HG02938 (cell line): ENCODE data around the gene RBM39.
"Not testable (repeated sequence)": the region's sequence is repeated elsewhere in the genome, so short reads cannot be mapped to it uniquely, and the experiment has no call there.

Experiments
- ATAC-seq: cut with Tn5 transposase; IDR thresholded peaks from one replicate; pipeline ENCODE4 v1.9.1; 2021; ENCODE audit warnings: mild to moderate bottlenecking, moderate library complexity; ENCODE audit not compliant: unreplicated experiment

Gene RBM39

DNA sequence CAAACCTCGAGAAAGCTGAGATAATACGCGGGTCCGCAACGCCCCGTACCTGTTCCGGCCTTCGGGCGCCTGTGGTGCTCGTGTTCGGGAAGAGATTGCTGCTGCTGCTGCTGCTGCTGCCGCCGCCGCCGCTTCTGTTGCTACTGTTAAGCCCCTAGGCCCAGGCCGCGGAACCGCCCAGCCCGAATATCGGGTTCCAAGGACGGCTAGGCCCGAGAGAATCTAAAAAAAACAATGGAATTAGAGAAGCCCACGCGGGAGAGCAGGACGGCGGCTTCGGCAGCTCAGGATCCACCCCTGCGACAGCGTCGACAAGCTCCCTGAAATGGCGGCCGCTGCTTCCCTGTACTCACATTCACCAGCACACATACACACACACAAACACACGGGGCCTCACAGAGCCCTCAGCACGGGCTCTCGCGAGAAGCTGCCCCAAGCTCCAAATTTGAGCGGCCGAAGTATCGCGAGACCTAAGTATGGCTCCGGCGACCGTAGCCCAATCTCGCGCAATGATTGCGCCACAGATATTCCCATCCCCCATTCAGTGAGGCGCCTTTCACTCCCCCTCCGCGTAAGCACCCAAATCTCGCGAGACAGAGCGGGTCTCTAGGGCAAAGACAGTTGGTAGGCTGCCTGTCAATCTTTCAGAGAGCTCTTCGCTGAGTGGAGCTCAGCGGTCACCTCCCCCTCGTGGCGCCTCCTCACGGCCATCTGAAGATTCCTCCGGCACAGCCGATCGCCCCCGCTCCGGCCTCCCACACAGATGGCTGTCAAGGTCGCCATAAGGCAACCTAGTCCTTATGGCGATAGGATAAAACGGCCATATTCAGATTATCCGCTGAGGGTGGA, at the start of gene RBM39:
RBM39 (minus strand) TSS at position 369 of the 849 bp plus-strand sequence. CDS start 1,386 bp downstream, outside the sequence.
- ATAC-seq, result peak; percentile 84

DNA sequence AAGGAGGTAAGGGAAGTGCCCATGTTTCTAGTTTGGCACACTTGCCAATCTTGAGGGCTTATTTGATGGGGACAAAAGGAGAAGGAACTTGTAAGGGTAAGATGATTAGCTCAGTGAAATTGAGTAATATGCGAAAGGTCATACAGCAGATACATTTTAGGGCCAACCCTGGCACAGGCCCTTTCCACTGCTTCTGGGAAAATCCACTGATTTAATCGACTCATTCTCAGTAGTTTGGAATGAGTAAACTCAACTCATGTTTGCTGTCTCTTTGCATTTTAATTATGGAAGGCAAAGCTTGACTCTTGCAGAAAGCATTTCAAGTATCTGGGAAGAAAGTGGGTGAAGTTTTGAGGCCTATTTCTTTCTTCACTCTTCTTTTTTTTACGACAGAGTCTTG, 49.8 kb upstream of the RBM39 start:
- no peak for ATAC-seq

DNA sequence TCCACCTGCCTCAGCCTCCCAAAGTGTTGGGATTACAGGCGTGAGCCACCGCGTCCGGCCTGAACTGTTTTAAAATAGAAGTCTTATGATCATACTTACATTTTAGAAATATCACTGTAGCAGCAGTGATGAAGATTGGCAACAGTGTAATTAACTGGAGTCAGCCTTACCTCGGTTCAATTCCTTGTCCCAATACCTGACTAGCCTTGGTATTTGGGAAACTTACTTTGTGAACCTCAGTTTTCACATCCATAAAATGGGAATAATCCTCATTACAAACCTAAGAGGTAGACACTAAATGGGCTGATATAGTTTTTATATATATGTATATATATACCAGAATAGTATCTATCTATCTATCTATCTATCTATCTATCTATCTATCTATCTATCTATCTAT, 49.0 kb upstream of the RBM39 start:
- ATAC-seq, result no peak

DNA sequence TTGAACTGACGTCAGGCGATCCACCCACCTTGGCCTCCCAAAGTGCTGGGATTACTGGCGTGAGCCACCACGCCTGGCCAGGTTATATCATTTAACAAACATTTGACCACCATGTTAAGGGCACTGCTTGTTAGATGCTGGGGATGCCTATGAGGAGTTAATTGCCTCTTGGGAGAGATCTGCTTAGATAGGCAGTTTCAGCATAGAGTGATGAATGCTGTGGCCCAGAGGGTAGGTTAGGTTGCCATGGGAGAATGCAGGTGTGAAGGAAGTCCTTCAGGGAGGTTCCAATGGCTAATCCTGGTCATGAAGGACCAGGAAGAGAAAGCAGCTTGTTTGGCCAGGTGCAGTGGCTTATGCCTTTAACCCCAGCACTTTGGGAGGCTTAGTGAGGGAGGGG, 46.7 kb upstream of the RBM39 start:
- ATAC-seq, result no peak

DNA sequence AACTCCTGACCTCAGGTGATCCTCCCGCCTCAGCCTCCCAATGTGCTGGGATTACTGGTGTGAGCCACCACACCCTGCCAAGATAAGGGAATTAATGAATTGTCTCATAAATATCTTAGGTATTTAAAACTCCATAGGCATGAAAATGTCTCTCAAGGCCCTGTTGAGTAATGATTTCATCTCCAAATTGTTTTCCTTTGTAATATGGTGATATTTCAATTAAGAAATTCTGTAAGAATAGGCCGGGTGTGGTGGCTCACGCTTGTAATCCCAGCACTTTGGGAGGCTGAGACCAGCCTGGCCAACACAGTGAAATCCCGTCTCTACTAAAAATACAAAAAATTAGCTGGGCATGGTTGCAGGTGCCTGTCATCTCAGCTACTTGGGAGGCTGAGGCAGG, 43.5 kb upstream of the RBM39 start:
- not testable (repeated sequence) for ATAC-seq

DNA sequence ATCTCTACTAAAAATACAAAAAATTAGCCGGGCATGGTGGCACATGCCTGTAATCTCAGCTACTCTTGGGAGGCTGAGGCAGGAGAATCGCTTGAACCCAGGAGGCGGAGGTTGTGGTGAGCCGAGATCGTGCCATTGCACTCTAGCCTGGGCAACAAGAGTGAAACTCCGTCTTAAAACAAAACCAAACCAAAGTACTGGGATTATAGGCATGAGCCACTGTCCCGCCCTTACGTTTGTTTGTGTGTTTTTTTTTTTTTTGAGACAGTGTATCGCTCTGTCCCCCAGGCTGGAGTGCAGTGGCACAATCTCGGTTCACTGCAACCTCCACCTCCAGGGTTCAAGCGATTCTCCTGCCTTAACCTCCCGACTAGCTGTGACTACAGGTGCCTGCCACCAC, 41.8 kb upstream of the RBM39 start:
- ATAC-seq, result not testable (repeated sequence)

DNA sequence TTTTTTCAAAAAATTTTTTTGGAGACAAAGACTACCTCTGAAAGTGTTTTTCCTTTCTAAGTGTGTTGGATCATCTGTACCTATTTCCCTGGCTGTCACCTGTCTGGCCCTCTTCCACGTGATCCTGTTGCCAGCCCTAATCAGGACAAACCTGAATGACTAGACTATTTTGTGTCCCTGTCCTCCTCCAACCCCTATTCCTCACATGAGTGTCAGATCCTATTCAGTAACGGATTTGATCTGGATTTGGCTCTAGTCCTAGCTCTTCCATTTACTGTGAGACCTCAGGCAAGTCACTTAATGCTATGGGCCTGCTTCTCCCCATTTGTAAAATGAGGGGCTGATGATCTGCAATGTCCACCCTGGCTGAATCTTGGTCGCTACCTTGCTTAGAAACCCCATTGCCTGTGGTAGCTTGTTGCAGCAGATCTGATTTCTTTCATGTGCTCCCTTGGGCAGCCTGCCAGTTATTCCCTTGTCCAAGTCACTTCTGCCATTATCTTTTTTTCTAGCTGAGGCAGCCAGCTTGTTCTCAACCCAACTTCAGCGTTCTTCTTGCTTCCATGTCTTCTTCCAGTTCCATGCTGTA, 34.5 kb upstream of the RBM39 start:
- ATAC-seq, result no peak

DNA sequence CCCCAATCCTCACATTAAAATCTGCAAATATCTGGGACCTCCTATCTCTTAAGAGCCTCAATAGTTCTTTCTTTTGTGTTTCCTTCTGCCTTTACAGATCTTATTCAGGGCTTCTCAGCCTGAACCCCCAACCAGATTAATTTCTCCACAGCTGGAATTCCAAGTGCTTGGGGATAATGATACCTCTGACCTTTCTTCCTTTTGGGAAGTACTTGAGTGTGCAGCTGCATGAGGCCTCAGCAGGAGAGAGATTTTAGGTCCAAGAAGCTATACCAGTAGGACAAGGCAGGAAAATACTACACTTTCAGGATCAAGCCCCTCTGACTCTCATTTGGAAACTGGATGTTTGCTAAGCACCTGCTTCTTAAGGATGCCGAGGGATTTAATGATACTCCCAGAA, 32.3 kb upstream of the RBM39 start:
- no peak for ATAC-seq

DNA sequence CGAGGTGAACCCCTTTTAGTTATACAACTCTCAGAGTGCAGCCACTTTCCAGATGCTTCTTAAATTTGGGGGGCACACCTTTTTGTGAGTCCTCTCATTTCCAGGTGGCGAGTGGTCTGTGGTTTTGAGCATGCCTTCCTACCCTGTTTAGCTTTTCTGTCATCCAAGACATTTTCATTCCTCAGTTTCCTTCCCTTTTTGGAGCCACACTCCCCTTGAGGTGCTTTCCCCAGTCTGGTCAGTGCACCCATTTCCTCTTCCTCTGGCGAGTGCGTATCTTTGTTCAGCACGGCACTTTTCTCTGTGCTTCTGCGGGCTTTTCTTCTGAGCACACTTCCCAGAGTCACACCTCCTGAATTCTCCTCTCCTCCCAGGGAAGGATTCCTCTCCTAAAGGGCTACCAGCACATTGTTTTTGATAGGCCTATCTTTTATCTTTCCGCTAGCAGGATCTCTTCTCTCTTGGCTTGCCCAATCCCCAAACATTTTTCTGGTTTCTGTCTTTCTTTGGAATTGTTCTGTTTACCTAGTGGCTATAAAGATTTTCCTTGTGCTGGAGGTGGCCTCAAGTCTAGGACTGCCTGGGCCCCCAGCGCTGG, 31.2 kb upstream of the RBM39 start:
- no peak for ATAC-seq

DNA sequence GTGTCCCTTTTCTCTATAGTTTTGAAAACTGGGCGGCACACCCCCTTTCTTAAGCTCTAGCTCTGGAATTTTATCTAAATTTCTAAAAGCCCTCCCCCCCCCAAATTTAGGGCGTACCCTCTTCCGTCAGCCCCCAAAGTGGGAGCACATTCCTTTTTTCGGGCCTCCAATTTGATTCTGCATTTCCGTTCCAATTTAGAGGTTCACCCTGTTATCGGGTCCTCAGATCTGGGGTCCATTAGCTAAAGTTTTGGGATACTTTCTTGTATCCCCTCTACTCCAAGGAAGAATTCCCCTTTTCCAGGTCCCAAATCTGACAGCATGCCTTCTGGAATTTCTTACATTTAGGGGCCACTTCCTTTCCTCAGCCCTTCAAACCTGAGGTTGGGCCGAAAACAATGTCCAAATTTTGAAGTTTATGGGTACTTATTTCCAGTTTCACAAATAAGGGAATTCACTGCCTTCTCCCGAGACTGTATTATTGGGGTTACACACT, 30.6 kb upstream of the RBM39 start:
- ATAC-seq, result no peak

DNA sequence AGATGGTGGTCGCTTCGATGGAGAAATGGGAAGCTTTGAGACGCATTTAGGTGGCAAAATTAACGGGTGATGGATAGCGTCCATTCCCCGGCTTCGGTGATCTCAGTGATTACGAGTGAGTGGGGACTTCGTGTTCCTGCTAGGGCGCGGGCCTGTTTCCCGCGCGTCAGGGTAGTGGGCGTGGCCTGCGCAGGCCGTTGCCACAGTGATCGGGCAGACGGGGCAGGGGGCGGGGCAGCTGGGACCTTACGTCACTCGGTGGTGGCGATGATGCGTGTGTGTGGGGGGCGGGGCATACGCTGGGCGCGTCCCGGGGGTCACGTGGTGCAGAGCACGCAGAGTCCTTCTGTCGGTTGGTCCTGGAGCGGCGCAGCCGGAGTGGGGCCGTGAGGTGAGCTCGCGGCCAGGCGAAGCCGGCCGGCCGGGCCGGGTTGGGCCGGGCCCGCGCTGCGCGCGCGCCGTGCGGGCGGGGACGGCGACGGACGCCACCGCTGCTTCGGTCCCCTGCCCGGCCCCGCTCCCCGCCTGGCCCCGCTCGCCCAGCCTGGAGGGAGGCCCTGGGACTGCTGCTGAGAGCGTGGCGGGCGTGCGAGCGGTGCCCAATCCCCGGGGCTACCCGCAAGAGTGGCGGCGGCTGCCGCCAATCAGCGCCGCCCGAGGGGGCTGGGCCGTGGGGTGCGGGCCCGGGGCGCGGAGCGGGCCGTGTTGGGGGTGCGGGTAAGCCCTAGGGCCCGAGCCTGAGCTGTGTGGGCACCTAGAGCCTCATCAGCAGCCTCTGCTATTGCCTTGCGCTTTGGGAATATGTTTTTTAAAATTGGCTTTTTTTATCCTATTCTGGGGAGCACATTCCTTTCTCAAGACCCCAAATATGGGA, 29.9 kb upstream of the RBM39 start, which contains the start of gene PHF20:
PHF20 (plus strand) TSS at position 327 of the 874 bp plus-strand sequence. CDS start 29,508 bp downstream, outside the sequence.
- ATAC-seq, result peak; percentile 70

DNA sequence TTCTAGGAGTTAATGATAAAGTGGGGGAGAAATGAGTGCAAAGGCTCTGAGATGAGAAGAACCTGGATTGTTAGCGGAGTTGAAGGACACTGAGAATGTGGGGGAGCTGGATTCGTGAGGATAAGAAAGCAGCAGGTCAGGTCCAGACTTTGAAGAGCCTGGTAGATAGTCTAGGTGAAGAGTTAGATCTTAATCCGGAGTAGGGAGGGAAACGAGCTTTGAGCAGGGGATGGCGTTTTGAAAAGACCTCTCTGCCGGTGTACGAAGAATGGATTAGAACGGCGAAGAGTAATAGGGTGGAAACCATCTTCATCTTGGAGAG, 29.3 kb upstream of the RBM39 start:
- ATAC-seq, result no peak

DNA sequence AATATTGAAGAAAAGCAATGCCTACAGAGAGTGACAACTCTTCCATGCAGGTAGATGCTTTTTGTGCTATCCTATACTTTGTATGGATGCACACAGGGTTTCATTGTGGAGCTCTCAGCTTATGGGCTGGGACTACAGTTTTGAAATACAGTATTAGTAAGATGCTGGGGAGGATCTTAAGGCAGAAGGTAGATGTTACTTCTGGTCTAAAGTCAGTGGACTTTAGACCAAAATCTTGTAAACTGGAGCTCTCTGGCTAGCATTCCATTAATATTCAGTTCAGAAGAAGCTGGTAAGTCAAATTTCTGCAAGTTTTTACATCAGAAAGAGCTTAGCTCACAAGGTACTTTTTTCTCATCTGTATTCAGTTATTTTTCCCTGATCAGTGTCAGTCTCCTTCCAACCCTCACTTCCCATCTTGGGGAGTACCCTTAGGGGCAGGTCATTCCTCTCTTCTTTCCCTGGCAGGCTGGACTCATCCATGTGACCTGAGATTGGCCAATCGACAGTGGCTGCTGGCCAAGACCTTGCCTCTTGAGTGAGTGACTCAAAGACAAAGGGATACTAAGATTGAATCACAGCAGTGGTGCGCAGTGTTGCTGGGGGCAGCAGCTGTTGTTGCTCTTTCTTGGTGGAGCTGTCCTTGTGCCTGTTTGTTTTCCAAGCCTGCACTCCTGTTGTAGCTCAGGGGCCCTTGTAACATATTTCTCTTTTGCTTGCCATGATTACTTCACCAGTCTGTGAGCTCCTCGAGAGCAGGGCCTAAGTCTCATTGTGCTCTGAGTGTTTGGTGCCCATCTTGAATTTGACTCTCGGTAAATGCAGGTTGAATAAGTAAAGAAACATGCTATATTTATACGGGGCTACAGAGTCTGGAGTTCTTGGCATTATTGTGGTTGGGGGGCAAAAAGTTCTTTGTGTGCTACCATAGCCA, 26.9 kb upstream of the RBM39 start:
- ATAC-seq, result no peak

DNA sequence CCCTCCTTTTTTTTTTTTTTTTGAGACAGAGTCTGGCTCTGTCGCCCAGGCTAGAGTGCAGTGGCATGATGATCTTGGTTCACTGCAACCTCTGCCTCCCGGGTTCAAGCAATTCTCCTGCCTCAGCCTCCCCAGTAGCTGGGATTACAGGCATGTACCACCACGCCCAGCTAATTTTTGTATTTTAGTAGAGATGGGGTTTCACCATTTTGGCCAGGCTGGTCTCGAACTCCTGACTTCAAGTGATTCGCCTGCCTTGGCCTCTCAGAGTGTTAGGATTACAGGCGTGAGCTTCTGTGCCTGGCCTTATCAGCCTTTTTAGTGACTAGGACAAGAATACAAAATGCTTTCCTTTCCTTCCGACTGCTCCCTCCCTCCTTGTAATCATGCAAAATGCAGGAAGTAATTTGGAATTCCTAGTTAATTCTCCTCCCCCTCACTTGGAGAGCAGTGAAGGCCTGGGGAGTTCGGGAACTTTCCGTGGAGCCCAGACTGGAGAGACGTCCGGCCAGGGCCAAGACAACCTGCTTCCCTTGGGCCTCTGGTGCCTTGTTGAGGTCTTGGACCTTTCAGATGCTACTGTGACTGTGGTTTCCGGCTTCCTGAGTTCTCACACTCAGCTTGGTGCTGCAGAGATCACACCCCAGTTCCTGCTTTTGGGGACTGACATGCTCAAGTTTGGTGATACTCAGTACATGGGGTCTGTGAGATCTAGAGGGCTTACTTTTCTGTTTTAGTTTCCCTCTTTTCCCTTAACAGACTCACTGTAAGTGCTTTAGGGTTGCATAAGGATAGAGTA, 25.8 kb upstream of the RBM39 start:
- no peak for ATAC-seq

DNA sequence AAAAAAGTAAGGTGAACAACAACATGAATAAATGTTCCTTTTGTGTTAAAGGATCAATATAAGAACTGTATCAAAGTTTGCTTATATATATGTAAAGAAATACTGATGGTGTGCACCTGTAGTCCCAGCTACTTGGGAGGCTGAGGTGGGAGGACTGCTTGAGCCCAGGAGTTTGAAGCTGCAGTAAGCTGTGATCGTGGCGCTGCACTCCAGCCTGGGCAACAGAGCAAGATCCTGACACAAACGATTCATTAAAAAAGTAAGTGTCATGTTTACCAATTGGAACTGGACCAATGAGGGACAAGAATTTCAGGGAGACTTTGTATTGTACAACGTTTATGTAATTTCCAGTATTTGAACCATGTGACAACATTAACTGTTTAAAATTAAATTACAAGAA, 24.8 kb upstream of the RBM39 start:
- no peak for ATAC-seq

DNA sequence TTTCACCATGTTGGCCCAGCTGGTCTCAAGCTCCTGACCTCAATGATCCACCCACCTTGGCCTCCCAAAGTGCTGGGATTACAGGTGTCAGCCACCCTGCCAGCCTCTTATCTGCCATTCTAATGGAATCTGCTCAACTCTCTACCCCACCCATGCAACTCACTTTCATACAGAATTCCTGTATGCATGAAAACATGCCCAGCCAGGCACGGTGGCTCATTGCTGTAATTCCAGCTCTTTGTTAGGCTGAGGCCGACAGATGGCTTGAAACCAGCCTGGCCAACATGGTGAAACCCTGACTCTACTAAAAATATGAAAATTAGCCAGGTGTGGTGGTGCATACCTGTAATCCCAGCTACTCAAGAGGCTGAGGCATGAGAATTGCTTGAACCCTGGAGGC, 22.9 kb upstream of the RBM39 start:
- not testable (repeated sequence) for ATAC-seq

DNA sequence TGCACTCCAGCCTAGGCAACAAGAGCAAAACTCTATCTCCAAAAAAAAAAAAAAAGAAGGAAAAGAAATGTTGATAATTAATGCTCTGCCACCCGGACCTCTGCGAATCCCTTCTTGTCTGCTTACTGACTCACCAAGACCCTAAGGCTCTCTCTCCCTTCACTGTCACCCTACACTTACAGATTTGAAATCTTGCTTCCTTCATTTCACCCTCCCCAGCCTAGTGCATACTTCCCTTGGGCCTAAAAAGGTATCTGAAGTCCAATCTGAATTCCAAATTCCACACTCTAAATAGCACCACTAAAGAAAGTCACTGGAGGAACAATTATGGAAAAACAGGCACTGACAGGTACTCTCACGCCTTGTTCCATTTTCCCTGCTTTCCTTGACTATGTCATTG, 20.4 kb upstream of the RBM39 start:
- ATAC-seq, result no peak

DNA sequence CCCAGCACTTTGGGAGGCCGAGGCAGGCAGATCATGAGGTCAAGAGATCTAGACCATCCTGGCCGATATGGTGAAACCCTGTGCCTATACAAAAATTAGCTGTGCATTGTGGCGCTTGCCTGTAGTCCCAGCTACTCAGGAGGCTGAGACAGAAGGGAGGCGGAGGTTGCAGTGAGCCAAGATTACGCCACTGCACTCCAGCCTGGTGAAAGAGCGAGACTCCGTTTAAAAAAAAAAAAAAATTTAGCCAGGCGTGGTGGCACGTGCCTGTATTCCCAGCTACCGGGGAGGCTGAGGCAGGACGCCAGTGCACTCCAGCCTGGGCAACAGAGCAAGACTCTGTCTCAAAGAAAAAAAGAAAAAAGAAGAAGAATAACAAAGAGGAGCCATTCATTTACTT, 19.5 kb upstream of the RBM39 start:
- not testable (repeated sequence) for ATAC-seq

DNA sequence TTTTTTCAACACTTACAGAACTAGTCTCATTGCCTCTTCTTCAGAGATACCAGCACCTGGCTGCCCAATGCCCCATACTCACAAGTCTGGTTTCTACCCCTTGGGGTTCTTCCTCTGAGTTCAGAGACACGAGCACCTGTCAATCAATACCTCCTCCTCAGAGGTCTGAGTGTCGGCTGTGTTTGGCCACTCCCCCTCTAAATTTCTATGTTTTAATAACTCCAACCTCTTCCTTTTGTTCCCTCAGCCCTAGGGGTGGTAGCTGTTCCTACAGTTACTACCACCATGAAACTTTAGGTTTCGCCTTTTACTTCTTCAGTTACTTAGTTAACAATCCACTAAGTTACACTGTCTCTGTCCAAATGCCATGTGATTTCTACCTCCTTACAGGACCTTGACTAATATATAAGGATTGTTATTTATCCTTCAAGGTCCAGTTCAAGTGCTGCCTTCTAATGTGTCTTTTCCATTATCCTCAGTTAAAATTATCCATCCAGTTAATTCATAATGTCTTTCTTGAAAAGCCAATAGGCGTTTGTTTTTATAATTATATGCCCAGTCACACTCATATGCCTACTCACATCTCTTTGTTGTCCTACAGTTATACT, 15.1 kb upstream of the RBM39 start:
- ATAC-seq, result no peak
